Vagina (tissue), 2 donors: ENCODE data around the gene HTRA2.

ENCODE experiments used
- POLR2AphosphoS5 ChIP-seq, 2 donors: sonication (generic); formaldehyde crosslinking; IDR thresholded peaks; one replicate each; pipeline ENCODE4 v1.9.0; 2017; ENCODE audit warnings: antibody characterized with exemption in 2 of 2, mild to moderate bottlenecking in 2 of 2, low read depth in 1 of 2; ENCODE audit not compliant: insufficient read depth in 1 of 2
- TF ChIP-seq, protein P1 (sequence below), 3 experiments: fragments of 450-650 bp in 2 of 3; fragments of 200-600 bp in 1 of 3; sonication (generic) in 1 of 3; IDR thresholded peaks; one replicate each; pipeline ENCODE4 v1.5.1; 2017 to 2019; ENCODE audit warnings: antibody characterized with exemption in 3 of 3, mild to moderate bottlenecking in 2 of 3, moderate library complexity in 2 of 3

DNA sequence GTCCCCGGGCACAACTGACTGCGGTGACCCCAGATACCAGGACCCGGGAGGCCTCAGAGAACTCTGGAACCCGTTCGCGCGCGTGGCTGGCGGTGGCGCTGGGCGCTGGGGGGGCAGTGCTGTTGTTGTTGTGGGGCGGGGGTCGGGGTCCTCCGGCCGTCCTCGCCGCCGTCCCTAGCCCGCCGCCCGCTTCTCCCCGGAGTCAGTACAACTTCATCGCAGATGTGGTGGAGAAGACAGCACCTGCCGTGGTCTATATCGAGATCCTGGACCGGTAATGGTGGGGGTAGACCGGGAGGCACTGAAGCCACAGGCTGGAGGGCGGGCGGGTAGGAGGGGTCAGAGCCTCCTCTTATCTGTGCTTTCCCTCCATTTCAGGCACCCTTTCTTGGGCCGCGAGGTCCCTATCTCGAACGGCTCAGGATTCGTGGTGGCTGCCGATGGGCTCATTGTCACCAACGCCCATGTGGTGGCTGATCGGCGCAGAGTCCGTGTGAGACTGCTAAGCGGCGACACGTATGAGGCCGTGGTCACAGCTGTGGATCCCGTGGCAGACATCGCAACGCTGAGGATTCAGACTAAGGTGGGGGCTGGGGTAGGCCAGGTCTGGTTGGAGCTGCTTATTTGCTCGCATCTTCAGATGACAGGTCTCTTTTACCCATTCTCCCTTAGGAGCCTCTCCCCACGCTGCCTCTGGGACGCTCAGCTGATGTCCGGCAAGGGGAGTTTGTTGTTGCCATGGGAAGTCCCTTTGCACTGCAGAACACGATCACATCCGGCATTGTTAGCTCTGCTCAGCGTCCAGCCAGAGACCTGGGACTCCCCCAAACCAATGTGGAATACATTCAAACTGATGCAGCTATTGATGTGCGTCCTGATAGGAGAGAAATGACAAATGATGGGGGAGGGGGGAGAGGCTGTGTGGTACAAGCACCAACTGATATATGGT is 780 bp downstream of the HTRA2 start:
- TF ChIP-seq, protein P1, sequence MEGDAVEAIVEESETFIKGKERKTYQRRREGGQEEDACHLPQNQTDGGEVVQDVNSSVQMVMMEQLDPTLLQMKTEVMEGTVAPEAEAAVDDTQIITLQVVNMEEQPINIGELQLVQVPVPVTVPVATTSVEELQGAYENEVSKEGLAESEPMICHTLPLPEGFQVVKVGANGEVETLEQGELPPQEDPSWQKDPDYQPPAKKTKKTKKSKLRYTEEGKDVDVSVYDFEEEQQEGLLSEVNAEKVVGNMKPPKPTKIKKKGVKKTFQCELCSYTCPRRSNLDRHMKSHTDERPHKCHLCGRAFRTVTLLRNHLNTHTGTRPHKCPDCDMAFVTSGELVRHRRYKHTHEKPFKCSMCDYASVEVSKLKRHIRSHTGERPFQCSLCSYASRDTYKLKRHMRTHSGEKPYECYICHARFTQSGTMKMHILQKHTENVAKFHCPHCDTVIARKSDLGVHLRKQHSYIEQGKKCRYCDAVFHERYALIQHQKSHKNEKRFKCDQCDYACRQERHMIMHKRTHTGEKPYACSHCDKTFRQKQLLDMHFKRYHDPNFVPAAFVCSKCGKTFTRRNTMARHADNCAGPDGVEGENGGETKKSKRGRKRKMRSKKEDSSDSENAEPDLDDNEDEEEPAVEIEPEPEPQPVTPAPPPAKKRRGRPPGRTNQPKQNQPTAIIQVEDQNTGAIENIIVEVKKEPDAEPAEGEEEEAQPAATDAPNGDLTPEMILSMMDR (IDR thresholded peaks at IDR 0.05), result no peak
- TF ChIP-seq POLR2AphosphoS5 (IDR thresholded peaks at IDR 0.05; ENCODE audit: insufficient read depth in 1 of 2, low read depth in 1 of 2), result no peak
